Measurements from ENCODE around the gene ATG9A.

ATG9A gene

GRCh38 chr2:219271021-219271420 is 41.6 kb upstream of the ATG9A start:
- TF ChIP-seq CTCF (IDR thresholded peaks at IDR 0.05; ENCODE audit: low read depth, low read length) (no peak), EZH2phosphoT487 (IDR thresholded peaks at IDR 0.05; ENCODE audit: low read depth) (no peak)

GRCh38 chr2:219270055-219270372 is 40.6 kb upstream of the ATG9A start:
- no peaks in the 10 kb centered on the region for H3K4me1 ChIP-seq (ENCODE audit: low read length)
- H3K27ac ChIP-seq (ENCODE audit: low read length), result no peak overlapping the region
- H3K9ac ChIP-seq (ENCODE audit: low read length), result no peak overlapping the region
- H2AFZ ChIP-seq (ENCODE audit: low read depth, low read length), result no peak overlapping the region
- no peaks in the 10 kb centered on the region for H3K27me3 ChIP-seq (ENCODE audit: low read depth, low read length)
- no peaks in the 10 kb centered on the region for H3K9me3 ChIP-seq (ENCODE audit: insufficient read depth, low read length)
- H3K79me2 ChIP-seq (ENCODE audit: low read length), result no peaks in the 10 kb centered on the region
- H3K4me3 ChIP-seq (ENCODE audit: low read length), result no peak overlapping the region
- H3K4me2 ChIP-seq (ENCODE audit: low read length), result no peak overlapping the region
- H4K20me1 ChIP-seq (ENCODE audit: insufficient read depth, low read length), result no peaks in the 10 kb centered on the region
- no peaks in the 10 kb centered on the region for H3K36me3 ChIP-seq (replicated peaks; ENCODE audit: low read depth, low read length)
- TF ChIP-seq CTCF (IDR thresholded peaks at IDR 0.05; ENCODE audit: low read depth, low read length), result no peak
- TF ChIP-seq EZH2phosphoT487 (IDR thresholded peaks at IDR 0.05; ENCODE audit: low read depth), result no peak

More at GRCh38 chr2:219271021-219271420, 41.6 kb upstream of the ATG9A start:
- Histone ChIP-seq H3K4me3 (ENCODE audit: low read length) (no peak overlapping the region), H3K9me3 (ENCODE audit: insufficient read depth, low read length) (no peaks in the 10 kb centered on the region), H3K4me1 (ENCODE audit: low read length) (no peaks in the 10 kb centered on the region), H2AFZ (ENCODE audit: low read depth, low read length) (no peak overlapping the region), H3K27me3 (ENCODE audit: low read depth, low read length) (no peaks in the 10 kb centered on the region), H3K9ac (ENCODE audit: low read length) (no peak overlapping the region), H3K27ac (ENCODE audit: low read length) (no peak overlapping the region), H4K20me1 (ENCODE audit: insufficient read depth, low read length) (no peaks in the 10 kb centered on the region), H3K79me2 (ENCODE audit: low read length) (no peaks in the 10 kb centered on the region), H3K4me2 (ENCODE audit: low read length) (no peak overlapping the region), H3K36me3 (replicated peaks; ENCODE audit: low read depth, low read length) (no peaks in the 10 kb centered on the region)

- Histone ChIP-seq H2AFZ (ENCODE audit: low read depth, low read length) (no peak overlapping the region), H3K4me2 (ENCODE audit: low read length) (no peak overlapping the region), H3K4me3 (ENCODE audit: low read length) (no peak overlapping the region), H3K36me3 (replicated peaks; ENCODE audit: low read depth, low read length) (no peaks in the 10 kb centered on the region), H4K20me1 (ENCODE audit: insufficient read depth, low read length) (no peaks in the 10 kb centered on the region), H3K4me1 (ENCODE audit: low read length) (no peaks in the 10 kb centered on the region), H3K79me2 (ENCODE audit: low read length) (no peaks in the 10 kb centered on the region), H3K9me3 (ENCODE audit: insufficient read depth, low read length) (no peaks in the 10 kb centered on the region), H3K27me3 (ENCODE audit: low read depth, low read length) (no peaks in the 10 kb centered on the region), H3K27ac (ENCODE audit: low read length) (no peak overlapping the region), H3K9ac (ENCODE audit: low read length) (no peak overlapping the region)
- TF ChIP-seq EZH2phosphoT487 (IDR thresholded peaks at IDR 0.05; ENCODE audit: low read depth) (no peak), CTCF (IDR thresholded peaks at IDR 0.05; ENCODE audit: low read depth, low read length) (no peak)
Measured at GRCh38 chr2:219269362-219270054, 40.1 kb upstream of the ATG9A start.

GRCh38 chr2:219268294-219268693 is 38.9 kb upstream of the ATG9A start:
- Histone ChIP-seq H3K36me3 (replicated peaks; ENCODE audit: low read depth, low read length) (no peaks in the 10 kb centered on the region), H2AFZ (ENCODE audit: low read depth, low read length) (no peak overlapping the region), H4K20me1 (ENCODE audit: insufficient read depth, low read length) (no peaks in the 10 kb centered on the region), H3K9me3 (ENCODE audit: insufficient read depth, low read length) (no peaks in the 10 kb centered on the region), H3K79me2 (ENCODE audit: low read length) (no peaks in the 10 kb centered on the region), H3K4me2 (ENCODE audit: low read length) (no peak overlapping the region), H3K4me1 (ENCODE audit: low read length) (no peaks in the 10 kb centered on the region), H3K4me3 (ENCODE audit: low read length) (no peak overlapping the region), H3K27me3 (ENCODE audit: low read depth, low read length) (no peaks in the 10 kb centered on the region), H3K9ac (ENCODE audit: low read length) (no peak overlapping the region), H3K27ac (ENCODE audit: low read length) (no peak overlapping the region)
- no peak for TF ChIP-seq EZH2phosphoT487 (IDR thresholded peaks at IDR 0.05; ENCODE audit: low read depth)
- TF ChIP-seq CTCF (IDR thresholded peaks at IDR 0.05; ENCODE audit: low read depth, low read length), result no peak
